ENCODE results near the gene HTR2B.
"Not testable (repeated sequence)": the region's sequence is repeated elsewhere in the genome, so short reads cannot be mapped to it uniquely, and the experiment has no call there.

Gene HTR2B

DNA sequence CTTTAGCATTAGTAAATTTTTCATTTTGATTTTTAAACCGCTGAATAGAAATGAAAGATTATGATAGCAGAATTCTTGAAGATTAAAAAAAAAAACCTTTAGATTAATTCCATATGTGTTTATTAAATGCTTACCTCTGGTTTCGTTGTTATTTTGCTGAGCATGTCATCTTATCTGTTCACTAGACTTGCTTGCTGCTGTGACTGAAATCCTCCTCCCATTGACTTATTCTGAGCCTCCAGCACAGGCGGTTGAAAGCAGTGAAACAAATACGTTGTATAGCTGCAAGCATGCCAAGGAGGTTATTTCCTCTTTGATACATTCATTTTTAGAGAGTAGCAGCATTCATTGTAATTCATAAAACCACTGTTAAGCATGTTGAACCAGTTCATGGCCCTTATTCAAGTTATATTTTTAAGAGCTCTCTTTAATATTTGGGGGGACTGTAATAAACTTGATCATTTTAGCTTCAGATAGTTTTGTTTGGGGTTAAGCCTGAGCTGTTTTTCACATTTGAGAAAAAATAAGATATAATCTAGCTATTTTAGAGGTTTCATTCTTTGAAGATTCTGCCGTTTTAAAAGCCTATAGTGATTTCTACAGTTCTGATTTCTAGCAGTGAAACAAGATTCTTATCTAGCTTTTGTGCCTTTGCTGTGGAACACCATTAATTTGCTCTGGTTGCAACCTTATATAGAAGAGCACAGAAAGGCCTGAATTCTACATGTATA lies at the start of gene HTR2B:
HTR2B (minus strand) TSS at position 205 of the 731 bp plus-strand sequence. CDS start 1,278 bp downstream, outside the sequence.
- no peak for DNase-seq

DNA sequence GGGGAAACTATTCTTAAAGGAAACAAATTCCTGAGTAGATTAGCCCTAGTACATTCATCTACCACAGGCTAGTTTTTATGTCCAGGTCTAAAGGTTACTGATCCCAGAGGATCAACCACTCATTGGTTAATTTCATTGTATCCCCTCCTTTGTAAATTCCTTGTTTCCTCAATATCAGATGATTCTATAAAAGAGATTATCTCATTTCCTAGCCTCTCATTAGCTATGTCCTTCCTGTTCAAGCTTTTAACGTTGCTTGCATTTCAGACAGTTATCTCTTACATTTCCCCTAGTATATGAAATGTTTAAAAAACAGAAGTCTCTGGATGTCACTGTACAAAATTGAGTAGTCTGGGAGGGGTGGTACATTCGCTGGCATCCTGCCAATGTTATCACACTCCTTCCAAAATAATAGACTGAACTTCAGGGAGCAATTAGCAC lies 49.4 kb upstream of the HTR2B start:
- DNase-seq = no peak

DNA sequence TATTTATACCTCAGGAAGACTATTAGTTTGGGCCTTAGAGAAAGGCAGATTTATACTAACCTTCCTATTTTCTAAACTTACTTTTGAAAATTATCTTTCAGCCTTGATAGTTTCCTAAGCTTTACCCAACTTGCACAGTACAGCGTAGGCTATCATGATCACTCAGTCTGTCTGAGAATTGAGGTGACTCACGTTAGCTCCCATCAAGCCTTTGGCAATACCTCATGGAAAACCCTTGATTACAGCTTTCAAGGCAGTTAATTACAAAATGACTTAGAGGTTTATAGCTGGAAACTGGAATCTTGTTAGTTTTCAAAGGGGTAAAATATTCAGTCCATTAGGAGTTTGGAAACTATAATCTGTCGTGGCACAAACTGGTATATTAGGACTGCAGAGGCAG lies 47.2 kb upstream of the HTR2B start:
- DNase-seq = no peak

DNA sequence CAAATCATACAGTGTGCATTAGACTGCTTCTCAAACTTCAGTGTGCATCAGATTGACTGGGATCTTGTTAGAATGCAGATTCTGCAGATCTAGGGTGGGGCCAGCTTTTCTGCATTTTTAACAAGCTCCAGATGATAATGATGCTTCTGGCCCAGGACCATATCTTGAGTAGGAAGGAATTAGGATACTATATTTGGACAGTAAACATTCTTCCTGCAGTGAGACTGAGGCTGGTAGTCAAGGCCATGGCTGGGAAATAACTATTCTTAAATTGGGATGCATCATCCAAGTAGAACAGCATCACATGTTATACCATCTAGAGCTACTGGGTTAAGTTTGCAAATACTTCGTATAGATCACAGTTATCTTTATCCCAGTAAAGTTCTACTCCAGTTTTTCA lies 45.2 kb upstream of the HTR2B start:
- DNase-seq = no peak

DNA sequence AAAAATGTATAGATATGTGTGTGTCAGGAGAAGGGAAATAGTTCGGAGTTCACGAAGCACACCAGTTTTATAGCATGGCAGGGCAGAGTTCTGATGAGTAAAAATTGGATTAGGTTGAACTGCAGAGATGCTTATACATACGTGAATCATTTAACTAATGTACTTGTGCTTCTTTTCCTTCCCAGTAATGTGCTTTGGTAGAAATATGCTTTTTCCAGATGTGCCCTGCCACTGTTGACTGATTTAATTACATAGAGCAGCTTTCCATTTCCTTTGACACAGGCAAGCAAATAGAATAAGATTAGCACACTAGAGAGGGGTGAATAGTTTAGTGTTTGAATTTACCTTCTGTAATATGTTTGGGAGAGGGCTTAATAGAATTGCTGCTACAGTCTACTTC lies 44.6 kb upstream of the HTR2B start:
- DNase-seq = no peak

DNA sequence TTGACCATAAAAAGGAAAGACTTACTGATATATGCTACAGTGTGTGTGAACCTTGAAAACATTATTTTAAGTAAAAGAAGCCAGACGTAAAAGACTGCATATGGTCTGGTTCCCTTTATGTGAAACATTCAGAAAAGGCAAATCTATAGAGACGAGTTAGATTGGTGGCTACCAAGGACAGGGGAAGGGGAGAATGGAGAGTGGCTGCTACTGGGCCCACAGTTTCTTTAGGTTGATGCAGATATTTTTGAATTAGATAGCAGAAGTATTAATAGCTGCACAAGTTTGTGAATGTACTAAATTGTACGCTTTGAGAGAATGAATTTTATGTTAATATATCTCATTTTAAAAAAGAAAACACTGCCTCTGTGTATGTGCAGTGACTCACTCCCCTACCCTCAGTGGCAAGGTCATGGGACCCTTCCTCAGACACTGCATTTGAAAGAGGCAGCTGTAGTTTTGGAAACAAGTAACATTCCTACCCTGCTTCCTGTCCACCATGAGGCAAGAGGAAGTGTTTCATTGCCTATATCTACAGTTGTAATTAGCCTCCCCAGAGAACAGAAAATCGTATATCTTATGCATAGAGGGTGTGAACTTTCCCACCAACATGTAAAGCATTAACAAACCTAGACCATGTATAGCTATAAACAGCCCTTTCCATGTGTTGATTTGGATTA lies 43.8 kb upstream of the HTR2B start:
- DNase-seq = no peak

DNA sequence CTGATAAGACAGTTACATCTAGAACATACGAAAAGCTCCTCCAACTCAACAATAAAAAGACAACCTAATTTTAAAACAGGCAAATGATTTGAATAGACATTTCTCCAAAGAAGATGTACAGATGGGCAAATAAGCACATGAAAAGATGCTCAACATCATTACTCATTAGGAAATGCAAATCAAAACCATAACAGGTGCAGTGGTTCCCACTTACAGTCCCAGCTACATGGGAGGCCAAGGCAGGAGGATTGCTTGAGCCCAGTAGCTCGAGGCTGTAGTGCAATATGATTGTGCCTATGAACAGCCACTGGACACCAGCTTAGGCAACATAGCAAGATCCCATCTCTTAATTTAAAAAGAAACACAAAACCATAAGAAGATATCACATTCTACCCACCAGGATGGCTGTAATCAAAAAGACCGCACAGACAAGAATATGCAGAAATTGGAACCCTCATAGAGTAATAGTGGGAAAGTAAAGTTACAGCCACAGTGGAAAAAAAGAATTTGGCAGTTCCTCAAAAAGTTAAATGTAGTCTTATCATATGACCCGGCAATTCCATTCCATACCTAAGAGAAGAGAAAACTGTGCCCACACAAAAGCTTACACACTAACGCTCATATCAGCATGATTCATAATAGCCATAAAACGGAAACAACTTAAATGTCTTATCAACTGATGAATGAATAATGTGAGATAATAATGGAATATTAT lies 43.1 kb upstream of the HTR2B start:
- no peak for DNase-seq

DNA sequence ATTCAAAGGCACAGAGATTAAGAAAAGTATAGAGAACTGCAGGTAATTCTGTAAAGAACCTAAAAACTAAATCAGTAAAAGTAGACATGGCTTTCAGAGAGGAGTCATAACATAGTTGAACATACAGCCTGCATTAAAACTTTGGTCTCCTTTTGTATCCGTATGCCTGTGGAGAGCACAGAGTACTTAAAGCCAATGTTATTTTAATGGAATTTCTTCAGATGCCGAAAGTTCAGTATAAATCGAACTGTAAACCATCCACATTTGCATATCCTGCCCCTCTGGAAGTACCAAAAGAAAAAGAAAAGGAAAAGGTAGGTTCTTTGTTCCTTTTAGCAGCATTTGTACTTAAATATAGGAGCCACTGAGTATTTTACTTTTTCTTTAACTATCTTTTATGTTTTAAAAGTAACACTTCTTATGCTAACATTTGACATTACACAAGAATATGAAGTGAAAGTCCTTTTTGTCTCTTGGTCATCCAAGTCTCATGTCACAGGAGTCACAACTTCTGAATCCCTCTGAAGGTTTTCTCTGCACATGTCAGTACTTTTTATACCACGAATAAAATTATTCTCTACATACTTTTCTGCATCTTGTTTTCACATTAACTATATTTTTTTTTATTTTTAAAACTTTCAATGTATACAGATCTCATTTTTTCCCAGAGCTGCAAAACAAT lies 38.7 kb upstream of the HTR2B start:
- DNase-seq = no peak

DNA sequence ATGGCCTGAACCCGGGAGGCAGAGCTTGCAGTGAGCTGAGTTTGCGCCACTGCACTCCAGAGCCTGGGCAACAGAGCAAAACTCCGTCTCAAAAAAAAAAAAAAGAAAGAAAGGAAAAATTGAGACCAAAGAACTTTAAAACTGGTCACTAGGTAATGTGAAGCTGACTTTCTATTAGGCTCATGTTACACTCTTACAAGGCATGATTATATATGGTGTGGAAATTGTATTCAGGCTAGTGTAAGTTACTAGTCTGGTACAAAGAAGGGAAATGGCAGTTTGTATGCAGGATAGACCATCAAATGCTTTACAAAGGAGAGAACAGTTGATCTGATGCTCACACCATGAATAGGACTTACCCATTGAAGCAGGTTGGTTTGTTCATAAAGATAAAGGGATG lies 38.2 kb upstream of the HTR2B start:
- no peak for DNase-seq

DNA sequence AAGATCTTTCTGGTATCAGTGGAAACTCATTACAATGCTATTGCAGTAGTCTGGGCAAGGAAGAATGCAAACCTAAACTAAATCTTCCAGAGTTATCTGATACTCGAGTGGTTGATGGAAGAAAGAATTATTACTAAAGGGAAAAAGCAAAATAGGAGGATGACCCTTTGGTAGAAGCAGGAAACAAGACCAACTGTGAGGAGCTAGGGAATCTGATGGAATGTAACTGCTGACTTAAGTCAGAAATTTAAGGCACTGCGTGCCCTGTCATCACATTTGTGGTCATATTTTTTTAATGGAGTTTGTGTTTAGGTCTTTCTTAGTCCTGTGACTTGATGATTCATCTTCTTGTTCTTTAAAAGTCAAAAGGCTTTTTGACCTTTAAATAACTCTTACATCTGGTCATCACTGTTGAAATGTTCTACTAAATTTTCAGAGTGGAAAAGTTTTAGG lies 37.1 kb upstream of the HTR2B start:
- DNase-seq = no peak

DNA sequence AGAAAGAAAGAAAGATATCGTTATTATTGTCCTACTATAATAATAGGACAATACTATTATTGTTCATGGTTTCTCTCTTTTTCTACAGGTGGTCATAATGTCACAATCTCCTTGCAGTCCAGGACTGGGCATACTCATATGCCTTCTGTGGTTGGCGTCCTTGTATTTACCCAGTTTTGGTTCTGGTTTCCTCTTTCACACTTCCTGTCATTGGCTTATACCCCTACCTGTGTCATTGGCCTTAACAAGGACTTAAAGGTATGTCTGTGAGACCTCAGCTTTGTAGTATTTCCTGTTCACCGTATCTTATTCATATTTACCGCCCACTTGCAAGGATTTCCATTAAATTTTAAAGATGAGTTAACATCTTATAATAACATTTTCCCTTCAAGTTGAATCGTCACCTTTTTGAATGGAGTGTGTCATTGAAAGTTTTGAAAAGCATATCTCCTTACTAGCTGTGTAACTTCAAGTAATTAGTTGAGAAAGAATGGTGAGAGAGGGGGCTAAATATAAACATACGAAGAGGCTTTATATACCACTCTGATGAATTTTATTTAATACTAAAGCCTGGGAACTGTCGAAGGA lies 36.5 kb upstream of the HTR2B start:
- no peak for DNase-seq

DNA sequence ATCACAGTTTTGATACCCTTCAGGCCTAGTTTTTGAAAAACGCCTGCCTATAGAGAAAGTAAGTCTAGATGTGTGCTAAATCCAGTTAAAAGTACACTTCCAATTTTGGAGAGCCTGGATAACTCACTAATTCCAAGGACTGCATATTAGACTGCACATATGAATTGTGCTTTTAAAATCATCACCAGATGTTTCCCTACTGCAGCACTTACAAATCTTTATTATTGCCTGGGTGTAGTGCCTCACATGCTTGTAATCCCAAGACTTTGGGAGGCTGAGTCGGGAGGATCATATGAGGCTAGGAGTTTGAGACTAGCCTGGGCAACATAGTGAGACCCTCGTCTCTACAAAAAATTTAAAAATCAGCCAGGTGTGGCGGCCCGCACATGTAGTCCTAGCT lies 35.9 kb upstream of the HTR2B start:
- DNase-seq = no peak

DNA sequence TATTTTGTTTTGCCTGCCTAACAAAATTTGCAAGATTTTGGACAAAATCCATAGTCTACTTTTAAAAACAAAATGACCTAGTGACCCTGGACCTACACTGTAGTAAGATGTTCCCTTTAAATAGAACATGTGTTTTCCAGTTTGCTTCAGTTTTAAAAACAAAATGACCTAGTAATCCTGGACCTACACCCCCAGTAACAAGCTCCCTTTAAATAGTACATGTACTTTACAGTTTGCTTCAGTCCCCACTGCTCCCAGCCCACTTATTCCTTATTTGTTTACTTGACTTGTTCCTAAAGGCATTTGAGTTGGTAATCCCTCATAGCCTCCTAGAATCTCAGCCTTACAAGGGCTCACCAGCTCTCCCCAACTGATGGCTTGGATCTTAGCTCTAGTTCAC lies 34.5 kb upstream of the HTR2B start:
- DNase-seq = no peak

DNA sequence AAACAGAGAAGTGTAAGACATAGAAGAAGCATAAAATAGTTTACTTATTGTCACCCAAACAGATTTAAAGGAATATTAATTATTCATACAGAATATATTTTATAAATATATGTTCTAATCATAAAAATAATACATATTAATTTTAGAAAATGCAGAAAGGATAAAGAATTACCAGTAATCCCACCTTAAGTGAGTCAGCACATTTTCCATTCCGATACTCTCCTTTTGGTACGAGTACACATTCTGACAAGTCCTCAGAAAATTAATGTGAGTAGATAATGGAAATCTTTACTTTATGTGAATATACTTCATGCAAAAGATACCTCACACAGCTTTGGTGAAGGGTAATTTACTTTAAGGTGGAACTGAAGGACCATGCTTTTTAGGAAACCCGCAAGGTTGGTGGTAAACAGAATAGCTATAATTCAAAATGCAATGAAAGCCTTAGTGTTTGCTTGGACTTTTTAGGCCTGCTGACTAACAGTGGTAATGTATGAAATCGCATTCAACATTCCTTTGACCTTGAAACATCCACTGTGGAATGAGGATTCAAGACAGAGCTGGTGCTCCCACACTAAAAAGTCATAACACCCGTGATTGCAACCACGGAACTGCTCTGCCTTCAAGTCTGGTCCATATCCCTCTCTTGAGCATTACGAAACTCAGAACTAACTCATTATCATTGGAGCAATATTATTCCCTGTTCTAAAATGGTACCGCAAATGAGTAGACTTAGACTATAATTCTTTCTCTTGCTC lies 28.1 kb upstream of the HTR2B start:
- no peak for DNase-seq

DNA sequence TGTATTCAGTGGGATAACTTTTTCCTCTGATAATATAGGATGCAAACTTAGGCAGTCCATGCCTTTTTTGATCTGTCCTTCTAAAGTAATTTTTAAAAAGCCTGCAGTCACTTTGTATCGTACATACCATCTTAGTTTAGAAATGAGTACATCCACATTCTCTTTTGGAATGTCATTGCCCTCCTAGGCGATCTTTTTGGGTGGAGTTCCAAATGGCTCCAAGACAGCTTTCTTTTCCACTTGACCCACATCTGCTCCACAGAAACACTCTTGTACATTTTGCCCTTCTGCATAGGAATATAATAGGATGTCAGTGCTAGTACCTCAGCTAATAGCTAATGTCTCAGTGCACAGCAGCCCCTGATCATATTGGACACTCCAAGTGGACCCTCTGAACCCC lies 21.8 kb upstream of the HTR2B start:
- DNase-seq = no peak

DNA sequence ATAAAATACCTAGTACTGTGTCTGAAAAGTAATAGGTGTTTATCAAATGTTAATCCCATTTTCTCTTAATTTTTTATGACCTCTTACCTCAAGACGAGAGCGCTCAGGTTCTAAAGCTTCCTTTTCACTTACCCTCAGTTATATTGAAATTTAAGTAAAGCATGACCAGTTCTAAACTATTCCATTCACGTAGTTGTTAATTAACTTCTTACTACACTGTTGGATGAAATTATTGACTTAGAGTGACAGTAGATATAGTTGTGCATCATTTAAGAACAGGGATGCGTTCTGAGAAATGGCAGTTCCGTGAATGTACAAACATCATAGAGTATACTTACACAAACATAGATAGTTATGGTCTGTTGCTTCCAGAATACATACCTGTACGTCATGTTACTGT lies 20.1 kb upstream of the HTR2B start:
- no peak for DNase-seq

DNA sequence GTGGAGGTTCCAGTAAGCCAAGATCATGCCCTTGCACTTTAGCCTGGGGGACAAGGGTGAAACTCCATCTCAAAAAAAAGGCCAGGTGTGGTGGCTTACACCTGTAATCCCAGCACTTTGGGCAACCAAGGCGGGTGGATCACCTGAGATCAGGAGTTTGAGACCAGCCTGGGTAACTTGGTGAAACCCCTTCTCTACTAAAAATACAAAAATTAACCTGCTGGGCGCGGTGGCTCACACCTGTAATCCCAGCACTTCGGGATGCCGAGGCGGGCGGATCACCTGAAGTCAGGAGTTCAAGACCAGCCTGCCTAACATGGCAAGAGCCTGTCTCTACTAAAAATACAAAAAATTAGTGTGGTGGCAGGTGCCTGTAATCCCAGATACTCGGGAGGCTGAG lies 16.0 kb upstream of the HTR2B start:
- not testable (repeated sequence) for DNase-seq

DNA sequence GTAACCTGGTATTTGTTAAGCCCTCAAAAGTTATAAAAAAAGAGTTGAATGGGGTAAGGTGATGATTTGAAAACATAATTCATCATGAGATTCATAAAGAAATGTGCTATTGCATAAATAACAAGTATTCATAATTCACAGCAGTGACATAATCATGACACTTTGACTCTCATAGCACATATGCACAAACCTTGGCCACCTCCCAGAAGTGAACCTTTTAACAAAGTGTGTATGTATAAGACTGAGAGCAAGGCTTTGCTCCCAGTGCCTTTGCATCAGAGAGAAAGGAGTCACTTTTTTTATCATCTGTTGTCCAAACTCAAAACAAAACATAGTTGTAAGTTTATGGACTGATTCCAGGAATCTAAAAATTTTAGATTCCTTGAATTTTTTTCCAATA lies 15.0 kb upstream of the HTR2B start:
- DNase-seq = no peak

DNA sequence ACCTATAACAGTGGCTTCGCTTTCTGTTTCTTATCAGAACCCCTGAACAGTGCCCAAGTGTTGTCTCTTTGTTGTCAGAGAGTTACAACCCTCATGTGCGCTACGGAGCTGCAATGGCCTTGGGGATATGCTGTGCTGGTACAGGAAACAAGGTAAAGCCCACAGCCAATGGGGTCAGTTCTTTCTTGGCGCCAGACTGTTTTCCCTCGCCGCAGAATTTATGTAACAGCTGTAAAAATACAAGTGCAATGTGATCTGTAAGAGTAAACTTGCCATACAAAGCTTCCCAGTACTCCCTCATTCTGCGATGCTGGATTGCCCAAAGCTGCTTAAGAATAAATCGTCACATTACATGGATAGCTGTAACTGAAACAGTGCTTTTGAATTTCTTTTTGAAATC lies 13.9 kb upstream of the HTR2B start:
- peak; percentile 79 for DNase-seq

DNA sequence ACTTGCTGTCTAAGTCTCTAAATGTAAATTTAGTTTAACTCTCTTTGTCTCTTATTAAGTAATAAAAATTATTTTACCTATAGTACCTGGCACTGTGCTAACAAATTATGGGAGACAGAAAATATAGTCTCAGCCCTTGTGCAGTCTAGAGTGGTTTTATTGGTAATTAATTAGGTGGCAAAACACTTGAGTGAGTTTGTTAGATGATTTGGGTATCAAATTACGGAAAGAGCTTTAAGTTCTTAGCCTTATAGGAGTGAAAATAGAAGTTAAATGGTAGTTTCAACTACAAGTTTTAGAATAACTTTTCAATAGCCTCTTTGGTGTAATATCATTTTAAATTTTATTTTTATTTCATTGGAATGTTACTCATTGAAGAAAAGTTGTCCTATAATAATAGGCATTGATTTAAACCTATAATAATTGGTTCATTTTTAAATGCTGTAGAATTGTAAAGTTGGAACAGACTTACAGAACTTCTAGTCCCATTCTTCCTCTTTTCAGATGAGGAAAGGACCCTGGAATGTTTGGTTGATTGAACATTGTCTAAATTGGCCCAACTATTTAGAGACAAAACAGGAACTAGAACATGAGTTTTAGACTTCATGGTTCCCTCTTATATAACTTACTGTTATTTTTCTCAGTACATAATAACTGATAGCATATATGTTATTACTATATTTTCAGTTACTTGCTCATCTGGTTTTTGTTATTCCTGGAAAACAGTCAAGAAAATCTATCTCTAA lies 10.2 kb upstream of the HTR2B start:
- DNase-seq = no peak

DNA sequence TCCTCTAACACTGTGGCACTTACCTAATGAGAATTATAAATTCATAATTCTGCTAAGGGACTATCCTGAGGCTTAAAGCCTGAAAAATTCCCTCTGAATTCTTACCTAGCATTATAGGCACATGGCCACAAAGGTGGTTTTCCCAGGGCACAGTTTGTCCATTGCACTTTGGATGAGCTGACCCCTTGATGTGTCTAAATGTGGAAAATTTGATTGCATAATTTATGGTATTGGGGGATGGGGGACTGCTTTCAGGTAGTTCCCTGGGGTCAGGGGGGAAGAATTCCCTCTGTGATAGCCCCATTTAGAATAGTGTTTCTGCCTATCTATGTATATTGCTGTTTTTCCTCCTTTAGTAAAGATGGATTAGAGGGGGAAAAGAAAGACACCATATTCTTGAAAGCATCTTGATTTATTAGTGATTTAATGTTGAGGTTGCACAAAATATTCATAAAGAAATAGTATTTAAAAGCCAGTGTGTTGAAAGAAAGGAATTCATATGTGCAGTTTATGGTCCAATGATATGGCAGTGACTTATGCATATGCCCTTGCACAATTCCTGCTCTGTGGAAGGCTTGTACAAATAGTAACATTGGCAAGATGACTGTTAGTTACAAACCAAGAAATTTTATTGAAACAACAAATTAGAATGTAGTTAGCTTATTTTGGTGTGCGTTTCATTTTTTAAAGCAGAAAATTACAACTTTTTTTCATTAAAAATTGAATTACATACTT lies 8.7 kb upstream of the HTR2B start:
- DNase-seq = no peak
